Lower leg skin (tissue), 4 donors: Measurements from ENCODE around the gene NECAP2. TPM values are rescaled to one million over a fixed set of nuclear protein-coding genes. Genes with fewer than 3 reads are reported as not detected.

ENCODE experiments used
- DNase-seq, 2 donors: peaks; one replicate each; pipeline ENCODE4 v3.0.0-alpha.2; 2019; ENCODE audit warnings: low spot score in 2 of 2
- H3K4me3 ChIP-seq: fragments of 200-600 bp; sonication (generic); 2 replicates; pipeline ENCODE4 v1.5.1; 2017; ENCODE audit warnings: mild to moderate bottlenecking, low read depth; ENCODE audit not compliant: poor library complexity, severe bottlenecking
- POLR2A ChIP-seq, 2 donors: fragments of 450-650 bp; IDR thresholded peaks; one replicate each; pipeline ENCODE4 v1.6.1; 2016 to 2017; ENCODE audit warnings: antibody characterized with exemption in 2 of 2, mild to moderate bottlenecking in 1 of 2, moderate library complexity in 1 of 2
- WGBS, 2 donors: methylation state at CpG; one replicate each; pipeline ENCODE4 v1.1.5; 2018; 5-methylcytosine and 5-hydroxymethylcytosine counted together
- intact Hi-C: fragments of 100-400 bp; cut with DNase I; formaldehyde crosslinking; loops from one replicate; pipeline ENCODE4 v1.15.0; 2023; ENCODE audit warnings: low total_unique reads
- total RNA-seq, 4 donors: library from RNA; depleted of rRNA; stranded (reverse); fragments of >200 nt; gene quantifications; one replicate each; pipeline ENCODE4 v1.1.0, GENCODE V29; 2016
- TF ChIP-seq, protein P1 (sequence below), 3 donors: fragments of 450-650 bp; IDR thresholded peaks; one replicate each; pipeline ENCODE4 v1.5.1; 2016; ENCODE audit warnings: antibody characterized with exemption in 3 of 3, mild to moderate bottlenecking in 3 of 3, moderate library complexity in 2 of 3

Gene NECAP2
- total RNA-seq, 4 donors from 2014 or later, result 74.7 to 108 (median 87.5) TPM

DNA sequence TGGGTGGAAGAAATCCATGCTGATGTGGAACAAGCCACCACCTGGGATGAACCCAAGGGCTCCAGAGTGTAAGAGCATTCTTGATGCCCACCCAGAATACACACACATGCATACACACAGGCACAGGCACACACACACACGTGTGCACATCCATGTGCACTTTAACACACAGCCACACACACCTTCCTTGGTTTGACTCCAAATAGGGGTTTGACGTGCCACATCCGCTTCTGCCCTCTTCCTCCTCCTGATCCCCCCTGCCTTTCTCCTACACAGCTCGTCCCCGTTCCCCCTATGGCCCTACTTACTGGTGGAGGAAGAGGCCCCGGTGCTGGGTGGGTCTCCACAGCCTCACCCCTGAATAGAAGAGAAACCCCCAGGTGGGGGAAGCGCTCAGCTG, 19.3 kb upstream of the NECAP2 start:
- 75 to 87% methylated on average over 7 of the region's 7 CpGs for WGBS, 2 donors
- TF ChIP-seq, protein P1, sequence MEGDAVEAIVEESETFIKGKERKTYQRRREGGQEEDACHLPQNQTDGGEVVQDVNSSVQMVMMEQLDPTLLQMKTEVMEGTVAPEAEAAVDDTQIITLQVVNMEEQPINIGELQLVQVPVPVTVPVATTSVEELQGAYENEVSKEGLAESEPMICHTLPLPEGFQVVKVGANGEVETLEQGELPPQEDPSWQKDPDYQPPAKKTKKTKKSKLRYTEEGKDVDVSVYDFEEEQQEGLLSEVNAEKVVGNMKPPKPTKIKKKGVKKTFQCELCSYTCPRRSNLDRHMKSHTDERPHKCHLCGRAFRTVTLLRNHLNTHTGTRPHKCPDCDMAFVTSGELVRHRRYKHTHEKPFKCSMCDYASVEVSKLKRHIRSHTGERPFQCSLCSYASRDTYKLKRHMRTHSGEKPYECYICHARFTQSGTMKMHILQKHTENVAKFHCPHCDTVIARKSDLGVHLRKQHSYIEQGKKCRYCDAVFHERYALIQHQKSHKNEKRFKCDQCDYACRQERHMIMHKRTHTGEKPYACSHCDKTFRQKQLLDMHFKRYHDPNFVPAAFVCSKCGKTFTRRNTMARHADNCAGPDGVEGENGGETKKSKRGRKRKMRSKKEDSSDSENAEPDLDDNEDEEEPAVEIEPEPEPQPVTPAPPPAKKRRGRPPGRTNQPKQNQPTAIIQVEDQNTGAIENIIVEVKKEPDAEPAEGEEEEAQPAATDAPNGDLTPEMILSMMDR (IDR thresholded peaks at IDR 0.05), result no peak
- no peak for TF ChIP-seq POLR2A (IDR thresholded peaks at IDR 0.05)
- no peak for DNase-seq
- H3K4me3 ChIP-seq, result no peak overlapping the region
- intact Hi-C loops, result no loop called here

DNA sequence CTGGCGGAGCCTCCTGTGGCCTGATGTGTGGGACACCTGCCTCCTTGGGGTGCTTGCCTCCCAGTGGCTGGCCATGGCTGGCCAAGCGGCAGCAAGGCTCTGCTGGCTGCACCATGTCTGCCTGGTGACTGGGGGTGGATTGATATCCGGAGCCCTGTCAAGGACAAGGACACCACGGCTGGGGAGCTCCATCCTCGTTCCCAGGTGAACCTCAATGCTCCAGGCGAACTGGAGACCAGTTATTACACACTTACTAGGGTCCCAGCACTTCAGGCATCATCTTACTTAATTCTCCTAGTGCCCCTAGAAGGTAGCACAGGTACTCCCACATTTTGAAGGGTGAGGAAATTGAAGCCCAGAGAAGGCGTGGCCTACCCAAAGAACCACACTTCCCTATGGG, 18.5 kb upstream of the NECAP2 start:
- TF ChIP-seq, protein P1 (IDR thresholded peaks at IDR 0.05), result no peak
- no peak for TF ChIP-seq POLR2A (IDR thresholded peaks at IDR 0.05)
- intact Hi-C loops, result no loop called here
- no peak overlapping the region for H3K4me3 ChIP-seq
- WGBS, 2 donors, result 87 to 89% methylated on average over 7 of the region's 7 CpGs
- no peak for DNase-seq

DNA sequence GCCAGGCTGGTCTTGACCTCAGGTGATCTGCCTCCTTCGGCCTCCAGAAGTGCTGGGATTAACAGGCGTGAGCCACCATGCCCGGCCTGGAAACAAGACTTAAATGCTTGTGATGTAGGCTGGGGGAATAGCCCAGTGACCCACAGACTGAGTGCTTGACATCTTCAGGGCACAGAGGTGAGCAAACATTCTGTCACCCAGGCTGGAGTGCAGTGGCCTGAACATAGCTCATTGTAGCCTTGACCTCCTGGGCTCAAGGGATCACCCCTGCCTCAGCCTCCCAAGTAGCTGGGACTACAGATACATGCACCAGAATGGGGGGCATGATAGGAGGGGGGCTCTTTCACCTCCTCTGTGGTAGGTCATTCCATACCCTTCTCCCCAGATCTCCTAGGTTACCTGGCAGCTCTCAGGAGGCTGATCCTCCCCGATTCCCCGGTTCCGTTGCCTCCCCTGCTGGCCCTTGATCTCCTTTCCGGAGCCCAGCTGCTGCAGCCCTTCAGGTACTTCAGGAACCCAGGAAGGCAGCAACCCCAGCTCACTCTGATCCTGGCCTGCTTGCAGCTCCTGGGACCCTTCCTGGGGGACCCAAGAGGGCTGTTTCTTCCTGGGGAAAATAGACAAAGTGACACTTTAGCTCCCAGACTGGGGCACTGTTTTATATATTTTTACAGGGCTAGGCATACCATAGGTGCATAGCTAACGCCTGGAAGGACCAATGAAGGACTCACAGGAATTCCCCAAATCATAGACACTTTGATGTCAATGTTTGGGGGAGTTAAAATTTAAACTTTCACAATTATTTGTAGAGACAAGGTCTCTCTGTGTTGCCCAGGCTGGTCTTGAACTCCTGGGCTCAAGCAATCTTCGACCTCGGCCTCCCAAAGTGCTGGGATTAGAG, 15.1 kb upstream of the NECAP2 start:
- 88 to 89% methylated on average over 10 of the region's 10 CpGs for WGBS, 2 donors

DNA sequence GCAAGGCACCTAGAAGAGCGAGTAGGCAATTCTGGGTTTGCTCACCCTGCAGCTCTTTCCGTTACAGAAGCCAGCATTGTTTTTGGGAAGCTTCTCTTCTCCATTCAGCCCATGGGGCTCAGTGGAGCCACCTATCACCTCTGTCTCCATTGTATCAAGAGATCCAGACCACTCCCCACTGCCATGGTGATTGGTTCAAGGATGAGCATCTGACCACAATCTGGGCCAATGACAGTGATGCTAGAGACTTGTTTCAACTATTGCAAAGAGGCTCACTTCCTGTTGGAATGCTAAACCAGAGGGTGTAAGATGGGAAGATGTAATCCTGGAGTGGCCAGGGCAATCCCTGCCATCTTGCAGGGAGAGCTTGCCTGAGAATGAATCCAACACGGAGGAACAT, 9.9 kb upstream of the NECAP2 start:
- no peak overlapping the region for H3K4me3 ChIP-seq
- DNase-seq, result no peak
- no peak for TF ChIP-seq POLR2A (IDR thresholded peaks at IDR 0.05)
- TF ChIP-seq, protein P1 (IDR thresholded peaks at IDR 0.05), result no peak
- WGBS, 2 donors, result 81 to 89% methylated on average over 3 of the region's 3 CpGs
- intact Hi-C loops, result no loop called here

More for the DNA sequence above, 15.1 kb upstream of the NECAP2 start:
- intact Hi-C loops, result no loop called here
- H3K4me3 ChIP-seq, result no peak overlapping the region
- no peak for DNase-seq
- TF ChIP-seq POLR2A (IDR thresholded peaks at IDR 0.05), result no peak
- TF ChIP-seq, protein P1 (IDR thresholded peaks at IDR 0.05), result no peak

DNA sequence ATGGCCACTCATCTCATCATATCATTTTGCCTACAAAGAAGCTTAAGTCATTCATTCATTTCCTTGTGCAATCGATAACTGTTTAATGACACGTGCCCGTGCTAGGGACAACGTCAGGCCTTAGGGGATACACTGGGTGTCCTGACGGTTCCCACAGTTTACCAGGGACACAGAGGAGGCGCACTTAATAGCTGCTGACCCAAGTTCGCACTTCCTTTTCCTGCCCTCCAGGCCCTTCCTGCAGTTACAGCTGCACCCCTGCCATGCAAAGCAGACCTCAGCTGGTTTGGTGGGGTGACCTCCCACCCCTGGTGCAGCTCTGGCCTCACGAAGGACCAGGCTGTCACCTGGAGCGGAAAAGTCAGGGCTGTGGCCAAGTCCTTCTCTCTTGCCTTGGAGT, 7.5 kb upstream of the NECAP2 start:
- 64 to 71% methylated on average over 9 of the region's 9 CpGs for WGBS, 2 donors
- intact Hi-C loops, result no loop called here

More for the DNA sequence above, 7.5 kb upstream of the NECAP2 start:
- DNase-seq, result no peak
- no peak overlapping the region for H3K4me3 ChIP-seq
- TF ChIP-seq POLR2A (IDR thresholded peaks at IDR 0.05), result no peak
- TF ChIP-seq, protein P1 (IDR thresholded peaks at IDR 0.05), result no peak
